Measurements from ENCODE around the gene CRELD1.
"Not testable (repeated sequence)": the region's sequence is repeated elsewhere in the genome, so short reads cannot be mapped to it uniquely, and the experiment has no call there.

The CRELD1 gene

GRCh38 chr3:9934993-9935392 lies 1.4 kb downstream of the CRELD1 start:
- DNase-seq (ENCODE audit: low read depth), result no peak

- no peak for DNase-seq (ENCODE audit: low read depth)
These were observed 2.4 kb downstream of the CRELD1 start for GRCh38 chr3:9935966-9936510.

- no peak for DNase-seq (ENCODE audit: low read depth)
These were observed 4.0 kb downstream of the CRELD1 start for GRCh38 chr3:9937486-9938238.

GRCh38 chr3:9938966-9939365 lies 5.3 kb downstream of the CRELD1 start:
- no peak for DNase-seq (ENCODE audit: low read depth)

GRCh38 chr3:9939906-9940305 lies 6.3 kb downstream of the CRELD1 start:
- not testable (repeated sequence) for DNase-seq (ENCODE audit: low read depth)

GRCh38 chr3:9940746-9941145 lies 7.1 kb downstream of the CRELD1 start:
- DNase-seq (ENCODE audit: low read depth), result no peak

- DNase-seq (ENCODE audit: low read depth), result no peak
These were observed 8.5 kb downstream of the CRELD1 start for GRCh38 chr3:9942164-9942563.

GRCh38 chr3:9942934-9943690 lies 9.5 kb downstream of the CRELD1 start:
- no peak for DNase-seq (ENCODE audit: low read depth)

- no peak for DNase-seq (ENCODE audit: low read depth)
These were observed 10.6 kb downstream of the CRELD1 start for GRCh38 chr3:9944271-9944670.

GRCh38 chr3:9945358-9945757 lies 11.7 kb downstream of the CRELD1 start:
- no peak for DNase-seq (ENCODE audit: low read depth)

GRCh38 chr3:9946112-9947024 lies 12.7 kb downstream of the CRELD1 start:
- peak; percentile 62 for DNase-seq (ENCODE audit: low read depth)

GRCh38 chr3:9947025-9947995 lies 13.7 kb downstream of the CRELD1 start:
- DNase-seq (ENCODE audit: low read depth), result no peak

GRCh38 chr3:9948586-9948985 lies 15.0 kb downstream of the CRELD1 start:
- DNase-seq (ENCODE audit: low read depth), result no peak

GRCh38 chr3:9949115-9949514 lies 15.5 kb downstream of the CRELD1 start:
- DNase-seq (ENCODE audit: low read depth), result no peak

- DNase-seq (ENCODE audit: low read depth), result no peak
These were observed 16.0 kb downstream of the CRELD1 start for GRCh38 chr3:9949626-9950025.

GRCh38 chr3:9951126-9951525 lies 17.5 kb downstream of the CRELD1 start:
- DNase-seq (ENCODE audit: low read depth), result no peak

GRCh38 chr3:9951598-9951961 lies 17.9 kb downstream of the CRELD1 start:
- DNase-seq (ENCODE audit: low read depth), result no peak

GRCh38 chr3:9951962-9952805 lies 18.6 kb downstream of the CRELD1 start, which contains the start of gene PRRT3:
Gene PRRT3, minus strand, starts transcription at chr3:9952408. Its CDS starts 2,293 bp downstream, at chr3:9950115.
- peak; percentile 23 for DNase-seq (ENCODE audit: low read depth)

GRCh38 chr3:9955067-9955502 lies 21.5 kb downstream of the CRELD1 start:
- no peak for DNase-seq (ENCODE audit: low read depth)

All from T follicular helper cell (primary cell).